ENCODE results near the gene GFI1. TPM values are rescaled to one million over a fixed set of nuclear protein-coding genes. Genes with fewer than 3 reads are reported as not detected.

GFI1 gene
- total and polyA plus RNA-seq, 2 experiments from 2014 or later: 0.21 TPM; not detected in 1

DNA sequence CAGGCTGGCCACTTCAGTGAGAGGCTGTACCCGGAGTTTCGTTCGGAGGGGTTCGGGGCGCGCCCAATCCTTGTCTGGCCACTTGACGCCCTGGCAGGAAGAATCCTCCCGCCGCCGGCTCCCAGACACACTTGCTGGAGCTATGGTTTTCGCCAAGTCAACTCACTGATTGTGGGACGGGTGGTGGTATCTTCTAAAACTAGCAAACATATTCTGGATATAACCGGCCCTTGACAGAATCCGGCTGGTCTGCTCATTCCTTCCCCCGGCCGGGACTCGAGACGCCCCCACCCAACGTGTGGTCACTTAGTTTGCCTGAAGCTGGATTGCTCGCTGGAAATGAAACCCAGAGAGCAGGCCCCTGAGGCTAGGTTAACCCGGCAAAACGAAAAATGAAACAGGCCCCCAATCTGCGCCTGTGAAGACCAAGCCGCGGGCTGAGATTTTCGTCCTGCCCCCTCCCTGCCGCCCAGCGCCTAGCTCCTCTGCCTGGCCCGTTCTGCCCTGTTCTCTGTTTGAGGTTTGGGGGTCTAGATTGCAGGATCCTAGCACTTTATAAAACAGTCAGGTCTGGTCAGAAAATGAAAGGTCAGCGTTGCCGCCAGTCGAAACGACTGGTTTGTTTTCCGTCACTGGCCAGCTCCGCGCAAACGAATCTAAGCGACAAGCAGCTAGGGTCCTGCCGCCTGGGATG, 4.6 kb downstream of the GFI1 start:
- DNase-seq (ENCODE audit: low spot score) (peak; percentile 43), ATAC-seq (no peak)
- Histone ChIP-seq H3K79me2 (replicated peaks; ENCODE audit: insufficient read depth) (no peaks in the 10 kb centered on the region), H3F3A (replicated peaks; ENCODE audit: low read depth) (peaks cover 13% of the 10 kb centered on the region; the same call in 1 of the 2 replicates), H3K4me3 (peak overlapping the region; percentile 75), H4K20me1 (replicated peaks; ENCODE audit: insufficient read depth) (peaks cover 3% of the 10 kb centered on the region), H3K36me3 (ENCODE audit: insufficient read depth) (no peaks in the 10 kb centered on the region; the same call in 1 of the 2 replicates), H3K4me2 (peak overlapping the region; percentile 97), H3K27me3 (ENCODE audit: insufficient read depth) (peaks cover 100% of the 10 kb centered on the region), H3K4me1 (ENCODE audit: insufficient read depth) (peaks cover 18% of the 10 kb centered on the region), H3K27ac (ENCODE audit: low read depth) (no peak overlapping the region), H2AFZ (peak overlapping the region; percentile 97), H3K9me2 (ENCODE audit: insufficient read depth) (no peaks in the 10 kb centered on the region; the same call in 1 of the 2 replicates)
- H3K27ac Mint-ChIP-seq: no peak overlapping the region
- TF ChIP-seq EZH2 (IDR thresholded peaks at IDR 0.05; ENCODE audit: low read depth, unreplicated experiment) (peak; percentile 99), STAT1 (IDR thresholded peaks at IDR 0.05; ENCODE audit: unreplicated experiment) (no peak), ZNF114 (CRISPR knock-in tag; IDR thresholded peaks at IDR 0.05) (no peak), POLR2AphosphoS5 (IDR thresholded peaks at IDR 0.05; ENCODE audit: low read depth) (no peak), CREB1 (CRISPR knock-in tag; IDR thresholded peaks at IDR 0.05; ENCODE audit: low read depth) (no peak), ZNF331 (CRISPR knock-in tag; IDR thresholded peaks at IDR 0.05; ENCODE audit: low read depth) (no peak), EZH2phosphoT487 (IDR thresholded peaks at IDR 0.05; ENCODE audit: unreplicated experiment) (peak; percentile 90), NANOG (IDR thresholded peaks at IDR 0.05; ENCODE audit: borderline replicate concordance) (no peak), JUNB (IDR thresholded peaks at IDR 0.05; ENCODE audit: unreplicated experiment) (no peak)
- TF ChIP-seq, protein P1, sequence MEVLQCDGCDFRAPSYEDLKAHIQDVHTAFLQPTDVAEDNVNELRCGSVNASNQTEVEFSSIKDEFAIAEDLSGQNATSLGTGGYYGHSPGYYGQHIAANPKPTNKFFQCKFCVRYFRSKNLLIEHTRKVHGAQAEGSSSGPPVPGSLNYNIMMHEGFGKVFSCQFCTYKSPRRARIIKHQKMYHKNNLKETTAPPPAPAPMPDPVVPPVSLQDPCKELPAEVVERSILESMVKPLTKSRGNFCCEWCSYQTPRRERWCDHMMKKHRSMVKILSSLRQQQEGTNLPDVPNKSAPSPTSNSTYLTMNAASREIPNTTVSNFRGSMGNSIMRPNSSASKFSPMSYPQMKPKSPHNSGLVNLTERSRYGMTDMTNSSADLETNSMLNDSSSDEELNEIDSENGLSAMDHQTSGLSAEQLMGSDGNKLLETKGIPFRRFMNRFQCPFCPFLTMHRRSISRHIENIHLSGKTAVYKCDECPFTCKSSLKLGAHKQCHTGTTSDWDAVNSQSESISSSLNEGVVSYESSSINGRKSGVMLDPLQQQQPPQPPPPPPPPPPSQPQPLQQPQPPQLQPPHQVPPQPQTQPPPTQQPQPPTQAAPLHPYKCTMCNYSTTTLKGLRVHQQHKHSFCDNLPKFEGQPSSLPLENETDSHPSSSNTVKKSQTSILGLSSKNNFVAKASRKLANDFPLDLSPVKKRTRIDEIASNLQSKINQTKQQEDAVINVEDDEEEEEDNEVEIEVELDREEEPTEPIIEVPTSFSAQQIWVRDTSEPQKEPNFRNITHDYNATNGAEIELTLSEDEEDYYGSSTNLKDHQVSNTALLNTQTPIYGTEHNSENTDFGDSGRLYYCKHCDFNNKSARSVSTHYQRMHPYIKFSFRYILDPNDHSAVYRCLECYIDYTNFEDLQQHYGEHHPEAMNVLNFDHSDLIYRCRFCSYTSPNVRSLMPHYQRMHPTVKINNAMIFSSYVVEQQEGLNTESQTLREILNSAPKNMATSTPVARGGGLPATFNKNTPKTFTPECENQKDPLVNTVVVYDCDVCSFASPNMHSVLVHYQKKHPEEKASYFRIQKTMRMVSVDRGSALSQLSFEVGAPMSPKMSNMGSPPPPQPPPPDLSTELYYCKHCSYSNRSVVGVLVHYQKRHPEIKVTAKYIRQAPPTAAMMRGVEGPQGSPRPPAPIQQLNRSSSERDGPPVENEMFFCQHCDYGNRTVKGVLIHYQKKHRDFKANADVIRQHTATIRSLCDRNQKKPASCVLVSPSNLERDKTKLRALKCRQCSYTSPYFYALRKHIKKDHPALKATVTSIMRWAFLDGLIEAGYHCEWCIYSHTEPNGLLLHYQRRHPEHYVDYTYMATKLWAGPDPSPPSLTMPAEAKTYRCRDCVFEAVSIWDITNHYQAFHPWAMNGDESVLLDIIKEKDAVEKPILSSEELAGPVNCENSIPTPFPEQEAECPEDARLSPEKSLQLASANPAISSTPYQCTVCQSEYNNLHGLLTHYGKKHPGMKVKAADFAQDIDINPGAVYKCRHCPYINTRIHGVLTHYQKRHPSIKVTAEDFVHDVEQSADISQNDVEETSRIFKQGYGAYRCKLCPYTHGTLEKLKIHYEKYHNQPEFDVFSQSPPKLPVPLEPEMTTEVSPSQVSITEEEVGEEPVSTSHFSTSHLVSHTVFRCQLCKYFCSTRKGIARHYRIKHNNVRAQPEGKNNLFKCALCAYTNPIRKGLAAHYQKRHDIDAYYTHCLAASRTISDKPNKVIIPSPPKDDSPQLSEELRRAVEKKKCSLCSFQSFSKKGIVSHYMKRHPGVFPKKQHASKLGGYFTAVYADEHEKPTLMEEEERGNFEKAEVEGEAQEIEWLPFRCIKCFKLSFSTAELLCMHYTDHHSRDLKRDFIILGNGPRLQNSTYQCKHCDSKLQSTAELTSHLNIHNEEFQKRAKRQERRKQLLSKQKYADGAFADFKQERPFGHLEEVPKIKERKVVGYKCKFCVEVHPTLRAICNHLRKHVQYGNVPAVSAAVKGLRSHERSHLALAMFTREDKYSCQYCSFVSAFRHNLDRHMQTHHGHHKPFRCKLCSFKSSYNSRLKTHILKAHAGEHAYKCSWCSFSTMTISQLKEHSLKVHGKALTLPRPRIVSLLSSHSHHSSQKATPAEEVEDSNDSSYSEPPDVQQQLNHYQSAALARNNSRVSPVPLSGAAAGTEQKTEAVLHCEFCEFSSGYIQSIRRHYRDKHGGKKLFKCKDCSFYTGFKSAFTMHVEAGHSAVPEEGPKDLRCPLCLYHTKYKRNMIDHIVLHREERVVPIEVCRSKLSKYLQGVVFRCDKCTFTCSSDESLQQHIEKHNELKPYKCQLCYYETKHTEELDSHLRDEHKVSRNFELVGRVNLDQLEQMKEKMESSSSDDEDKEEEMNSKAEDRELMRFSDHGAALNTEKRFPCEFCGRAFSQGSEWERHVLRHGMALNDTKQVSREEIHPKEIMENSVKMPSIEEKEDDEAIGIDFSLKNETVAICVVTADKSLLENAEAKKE (CRISPR knock-in tag; IDR thresholded peaks at IDR 0.05): no peak
- TF ChIP-seq, protein P2, sequence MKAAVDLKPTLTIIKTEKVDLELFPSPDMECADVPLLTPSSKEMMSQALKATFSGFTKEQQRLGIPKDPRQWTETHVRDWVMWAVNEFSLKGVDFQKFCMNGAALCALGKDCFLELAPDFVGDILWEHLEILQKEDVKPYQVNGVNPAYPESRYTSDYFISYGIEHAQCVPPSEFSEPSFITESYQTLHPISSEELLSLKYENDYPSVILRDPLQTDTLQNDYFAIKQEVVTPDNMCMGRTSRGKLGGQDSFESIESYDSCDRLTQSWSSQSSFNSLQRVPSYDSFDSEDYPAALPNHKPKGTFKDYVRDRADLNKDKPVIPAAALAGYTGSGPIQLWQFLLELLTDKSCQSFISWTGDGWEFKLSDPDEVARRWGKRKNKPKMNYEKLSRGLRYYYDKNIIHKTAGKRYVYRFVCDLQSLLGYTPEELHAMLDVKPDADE (IDR thresholded peaks at IDR 0.05): no peak
- TF ChIP-seq, protein P3, sequence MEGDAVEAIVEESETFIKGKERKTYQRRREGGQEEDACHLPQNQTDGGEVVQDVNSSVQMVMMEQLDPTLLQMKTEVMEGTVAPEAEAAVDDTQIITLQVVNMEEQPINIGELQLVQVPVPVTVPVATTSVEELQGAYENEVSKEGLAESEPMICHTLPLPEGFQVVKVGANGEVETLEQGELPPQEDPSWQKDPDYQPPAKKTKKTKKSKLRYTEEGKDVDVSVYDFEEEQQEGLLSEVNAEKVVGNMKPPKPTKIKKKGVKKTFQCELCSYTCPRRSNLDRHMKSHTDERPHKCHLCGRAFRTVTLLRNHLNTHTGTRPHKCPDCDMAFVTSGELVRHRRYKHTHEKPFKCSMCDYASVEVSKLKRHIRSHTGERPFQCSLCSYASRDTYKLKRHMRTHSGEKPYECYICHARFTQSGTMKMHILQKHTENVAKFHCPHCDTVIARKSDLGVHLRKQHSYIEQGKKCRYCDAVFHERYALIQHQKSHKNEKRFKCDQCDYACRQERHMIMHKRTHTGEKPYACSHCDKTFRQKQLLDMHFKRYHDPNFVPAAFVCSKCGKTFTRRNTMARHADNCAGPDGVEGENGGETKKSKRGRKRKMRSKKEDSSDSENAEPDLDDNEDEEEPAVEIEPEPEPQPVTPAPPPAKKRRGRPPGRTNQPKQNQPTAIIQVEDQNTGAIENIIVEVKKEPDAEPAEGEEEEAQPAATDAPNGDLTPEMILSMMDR (conservative IDR thresholded peaks at IDR 0.05; ENCODE audit: low read depth in 2 of 2): no peak
- TF ChIP-seq, protein P4, sequence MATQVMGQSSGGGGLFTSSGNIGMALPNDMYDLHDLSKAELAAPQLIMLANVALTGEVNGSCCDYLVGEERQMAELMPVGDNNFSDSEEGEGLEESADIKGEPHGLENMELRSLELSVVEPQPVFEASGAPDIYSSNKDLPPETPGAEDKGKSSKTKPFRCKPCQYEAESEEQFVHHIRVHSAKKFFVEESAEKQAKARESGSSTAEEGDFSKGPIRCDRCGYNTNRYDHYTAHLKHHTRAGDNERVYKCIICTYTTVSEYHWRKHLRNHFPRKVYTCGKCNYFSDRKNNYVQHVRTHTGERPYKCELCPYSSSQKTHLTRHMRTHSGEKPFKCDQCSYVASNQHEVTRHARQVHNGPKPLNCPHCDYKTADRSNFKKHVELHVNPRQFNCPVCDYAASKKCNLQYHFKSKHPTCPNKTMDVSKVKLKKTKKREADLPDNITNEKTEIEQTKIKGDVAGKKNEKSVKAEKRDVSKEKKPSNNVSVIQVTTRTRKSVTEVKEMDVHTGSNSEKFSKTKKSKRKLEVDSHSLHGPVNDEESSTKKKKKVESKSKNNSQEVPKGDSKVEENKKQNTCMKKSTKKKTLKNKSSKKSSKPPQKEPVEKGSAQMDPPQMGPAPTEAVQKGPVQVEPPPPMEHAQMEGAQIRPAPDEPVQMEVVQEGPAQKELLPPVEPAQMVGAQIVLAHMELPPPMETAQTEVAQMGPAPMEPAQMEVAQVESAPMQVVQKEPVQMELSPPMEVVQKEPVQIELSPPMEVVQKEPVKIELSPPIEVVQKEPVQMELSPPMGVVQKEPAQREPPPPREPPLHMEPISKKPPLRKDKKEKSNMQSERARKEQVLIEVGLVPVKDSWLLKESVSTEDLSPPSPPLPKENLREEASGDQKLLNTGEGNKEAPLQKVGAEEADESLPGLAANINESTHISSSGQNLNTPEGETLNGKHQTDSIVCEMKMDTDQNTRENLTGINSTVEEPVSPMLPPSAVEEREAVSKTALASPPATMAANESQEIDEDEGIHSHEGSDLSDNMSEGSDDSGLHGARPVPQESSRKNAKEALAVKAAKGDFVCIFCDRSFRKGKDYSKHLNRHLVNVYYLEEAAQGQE (IDR thresholded peaks at IDR 0.05; ENCODE audit: unreplicated experiment): no peak
- H3K4me1 Mint-ChIP-seq: peaks cover 35% of the 10 kb centered on the region
- peaks cover 94% of the 10 kb centered on the region for H3K27me3 Mint-ChIP-seq (ENCODE audit: insufficient read depth, low read depth, poor library complexity)
- H3K4me3 Mint-ChIP-seq: peak overlapping the region; percentile 75
- peaks cover 12% of the 10 kb centered on the region for H3K36me3 Mint-ChIP-seq (ENCODE audit: low read depth)
- peaks cover 20% of the 10 kb centered on the region for H3K9me3 Mint-ChIP-seq
